Measurements from ENCODE around the gene PPP2R3B. TPM values are rescaled to one million over a fixed set of nuclear protein-coding genes. Genes with fewer than 3 reads are reported as not detected.

The PPP2R3B gene
- total RNA-seq, 6 experiments from 2014 or later = 11.7 to 20.5 (median 13.9) TPM

DNA sequence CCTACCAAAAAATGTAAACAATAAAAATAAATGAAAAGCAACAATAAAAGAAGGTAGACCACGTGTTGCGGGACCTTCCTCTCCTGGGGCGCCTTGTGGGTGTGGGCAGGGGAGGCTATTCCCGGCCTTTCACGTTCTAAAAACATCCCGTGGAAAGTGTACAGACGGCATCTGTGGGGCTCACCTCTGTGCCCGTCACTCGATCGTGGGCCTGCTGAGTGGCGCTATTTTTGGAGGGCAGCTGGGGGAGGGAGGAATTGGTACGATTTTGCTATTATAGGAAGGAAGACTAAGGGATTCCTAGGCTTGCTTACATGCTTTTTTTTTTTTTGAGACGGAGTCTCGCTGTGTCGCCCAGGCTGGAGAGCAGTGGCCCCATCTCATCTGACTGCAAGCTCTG lies 13.6 kb upstream of the PPP2R3B start:
- H3K4me3 Mint-ChIP-seq = no peak overlapping the region
- no peaks in the 10 kb centered on the region for H3K36me3 Mint-ChIP-seq (ENCODE audit: low read depth)
- H3K4me1 Mint-ChIP-seq (ENCODE audit: low read depth) = peaks cover 12% of the 10 kb centered on the region
- DNase-seq = no peak
- no peaks in the 10 kb centered on the region for H3K9me3 Mint-ChIP-seq
- no peaks in the 10 kb centered on the region; the same call in 1 of the 2 replicates for H3K27me3 Mint-ChIP-seq (ENCODE audit: insufficient read depth)
- TF ChIP-seq, protein P1, sequence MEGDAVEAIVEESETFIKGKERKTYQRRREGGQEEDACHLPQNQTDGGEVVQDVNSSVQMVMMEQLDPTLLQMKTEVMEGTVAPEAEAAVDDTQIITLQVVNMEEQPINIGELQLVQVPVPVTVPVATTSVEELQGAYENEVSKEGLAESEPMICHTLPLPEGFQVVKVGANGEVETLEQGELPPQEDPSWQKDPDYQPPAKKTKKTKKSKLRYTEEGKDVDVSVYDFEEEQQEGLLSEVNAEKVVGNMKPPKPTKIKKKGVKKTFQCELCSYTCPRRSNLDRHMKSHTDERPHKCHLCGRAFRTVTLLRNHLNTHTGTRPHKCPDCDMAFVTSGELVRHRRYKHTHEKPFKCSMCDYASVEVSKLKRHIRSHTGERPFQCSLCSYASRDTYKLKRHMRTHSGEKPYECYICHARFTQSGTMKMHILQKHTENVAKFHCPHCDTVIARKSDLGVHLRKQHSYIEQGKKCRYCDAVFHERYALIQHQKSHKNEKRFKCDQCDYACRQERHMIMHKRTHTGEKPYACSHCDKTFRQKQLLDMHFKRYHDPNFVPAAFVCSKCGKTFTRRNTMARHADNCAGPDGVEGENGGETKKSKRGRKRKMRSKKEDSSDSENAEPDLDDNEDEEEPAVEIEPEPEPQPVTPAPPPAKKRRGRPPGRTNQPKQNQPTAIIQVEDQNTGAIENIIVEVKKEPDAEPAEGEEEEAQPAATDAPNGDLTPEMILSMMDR (IDR thresholded peaks at IDR 0.05) = no peak
- H3K27ac Mint-ChIP-seq = no peak overlapping the region

DNA sequence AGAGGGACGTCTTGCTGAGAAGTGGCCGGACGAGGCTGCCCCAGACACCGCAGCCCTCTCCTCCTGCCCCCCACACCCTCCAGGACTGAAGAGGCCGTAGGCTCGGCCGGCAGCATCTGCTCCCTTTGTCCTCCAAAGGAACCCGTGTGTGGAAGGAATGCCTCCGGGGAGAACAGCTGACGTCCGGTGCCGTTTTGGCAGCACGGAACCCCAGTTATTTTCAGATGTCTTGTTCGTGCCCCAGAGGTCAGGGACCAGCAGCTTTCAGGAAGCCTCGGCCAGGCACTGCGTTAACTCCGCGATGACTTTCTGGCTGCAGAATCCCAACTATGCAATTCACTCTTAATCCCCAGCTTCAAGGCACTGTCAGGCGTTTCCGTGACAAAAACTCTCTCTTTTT lies 10.9 kb upstream of the PPP2R3B start:
- TF ChIP-seq, protein P1 (IDR thresholded peaks at IDR 0.05) = no peak
- Mint-ChIP-seq H3K4me3 (peak overlapping the region; percentile 61), H3K27me3 (ENCODE audit: insufficient read depth) (no peaks in the 10 kb centered on the region; the same call in 1 of the 2 replicates), H3K27ac (peak overlapping the region; percentile 84), H3K36me3 (ENCODE audit: low read depth) (no peaks in the 10 kb centered on the region), H3K9me3 (no peaks in the 10 kb centered on the region), H3K4me1 (ENCODE audit: low read depth) (peaks cover 12% of the 10 kb centered on the region)
- DNase-seq = peak; percentile 94

DNA sequence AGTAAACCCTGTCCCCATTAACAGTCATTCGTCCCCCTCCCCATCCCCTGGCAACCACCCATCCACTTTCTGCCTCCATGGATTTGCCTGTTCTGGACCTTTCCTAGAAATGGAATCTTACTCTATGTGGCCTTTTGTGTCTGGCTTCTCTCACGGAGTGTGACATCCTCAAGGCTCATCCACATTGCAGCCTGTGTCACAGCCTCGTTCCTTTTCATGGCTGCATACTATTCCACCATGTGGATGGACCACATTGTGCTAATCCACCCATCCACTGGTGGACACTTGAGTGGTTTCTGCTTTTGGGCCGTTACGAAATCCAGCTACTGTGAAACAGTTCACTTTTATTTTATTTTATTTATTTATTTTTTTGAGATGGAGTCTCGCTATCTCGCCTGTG lies 8.1 kb upstream of the PPP2R3B start:
- Mint-ChIP-seq H3K27ac (no peak overlapping the region), H3K36me3 (ENCODE audit: low read depth) (no peaks in the 10 kb centered on the region), H3K4me1 (ENCODE audit: low read depth) (peaks cover 12% of the 10 kb centered on the region), H3K4me3 (no peak overlapping the region), H3K9me3 (no peaks in the 10 kb centered on the region), H3K27me3 (ENCODE audit: insufficient read depth) (no peaks in the 10 kb centered on the region; the same call in 1 of the 2 replicates)
- no peak for DNase-seq
- TF ChIP-seq, protein P1 (IDR thresholded peaks at IDR 0.05) = no peak

DNA sequence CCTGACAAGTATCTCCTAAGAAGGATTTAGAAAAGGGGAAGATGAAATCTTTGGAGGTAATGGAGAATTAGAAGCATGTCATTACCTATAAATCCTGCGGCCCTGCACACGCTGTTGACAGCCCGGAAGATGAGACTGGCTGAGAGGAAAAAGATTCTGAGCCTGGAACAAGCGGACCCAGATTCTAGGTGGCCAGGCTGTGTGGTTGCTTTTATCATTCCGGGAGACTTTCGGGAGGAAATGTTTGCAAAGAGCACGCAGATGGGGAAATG lies 5.8 kb upstream of the PPP2R3B start:
- no peaks in the 10 kb centered on the region for H3K27me3 Mint-ChIP-seq (ENCODE audit: insufficient read depth)
- TF ChIP-seq, protein P1 (IDR thresholded peaks at IDR 0.05) = no peak
- no peak overlapping the region for H3K4me3 Mint-ChIP-seq
- H3K9me3 Mint-ChIP-seq = no peaks in the 10 kb centered on the region
- no peak overlapping the region for H3K27ac Mint-ChIP-seq
- H3K36me3 Mint-ChIP-seq (ENCODE audit: low read depth) = no peaks in the 10 kb centered on the region
- peaks cover 4% of the 10 kb centered on the region for H3K4me1 Mint-ChIP-seq (ENCODE audit: low read depth)
- DNase-seq = no peak

DNA sequence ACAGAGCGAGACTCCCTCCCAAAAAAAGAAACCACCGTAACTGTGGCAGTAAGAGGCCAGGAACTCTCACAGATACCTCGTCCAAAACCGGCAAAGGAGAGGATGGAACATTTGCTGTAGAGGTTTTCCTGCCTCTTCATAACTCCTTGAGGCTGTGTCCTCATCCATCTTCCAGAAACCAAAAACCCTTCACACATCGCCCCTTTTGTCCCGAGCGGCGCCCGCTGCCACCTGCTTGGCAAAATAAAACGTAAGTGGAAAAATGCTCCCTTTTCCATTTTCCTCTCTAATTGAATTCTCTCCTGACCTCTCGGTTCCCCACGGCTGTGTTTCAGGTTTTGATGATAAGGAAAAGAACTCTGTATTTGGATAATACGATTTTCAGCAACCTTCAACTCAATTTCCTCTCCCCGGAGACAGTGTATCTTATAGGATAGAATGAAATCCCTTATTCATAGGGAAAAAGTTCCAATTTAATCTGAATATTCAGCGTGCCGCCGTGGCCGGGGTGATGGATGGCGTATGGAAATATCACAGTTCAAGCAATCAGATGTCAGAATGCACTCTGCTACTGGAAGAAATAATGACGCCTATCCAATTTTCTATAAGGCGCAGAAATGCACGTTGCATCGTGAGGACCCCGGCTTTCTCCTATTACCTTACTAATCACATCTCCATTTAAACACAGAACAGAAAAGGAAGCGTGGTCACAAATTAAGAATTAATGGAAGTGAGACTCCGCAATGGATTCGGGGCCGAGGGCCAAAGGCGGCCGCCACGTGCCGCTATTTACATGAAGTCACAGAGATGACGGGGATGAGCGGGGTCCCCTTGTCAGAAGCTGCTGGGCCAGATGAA lies 5.2 kb upstream of the PPP2R3B start:
- H3K36me3 Mint-ChIP-seq (ENCODE audit: low read depth) = no peaks in the 10 kb centered on the region
- H3K9me3 Mint-ChIP-seq = no peaks in the 10 kb centered on the region
- DNase-seq = no peak

More for the DNA sequence above, 5.2 kb upstream of the PPP2R3B start:
- Mint-ChIP-seq H3K27ac (no peak overlapping the region), H3K27me3 (ENCODE audit: insufficient read depth) (peaks cover 3% of the 10 kb centered on the region; the same call in 1 of the 2 replicates), H3K4me1 (ENCODE audit: low read depth) (0 out of 2 replicates have a peak, but pooled peaks cover 7% of the 10 kb centered on the region), H3K4me3 (no peak overlapping the region)
- TF ChIP-seq, protein P1 (IDR thresholded peaks at IDR 0.05) = no peak
